ENCODE results near the gene CHD1L.

CHD1L gene

GRCh38 chr1:147210987-147211386, 31.5 kb upstream of the CHD1L start:
- no peaks in the 10 kb centered on the region for H3K27me3 ChIP-seq (ENCODE audit: control insufficient read depth, insufficient read depth, low read length)
- no peaks in the 10 kb centered on the region for H3K9me3 ChIP-seq (ENCODE audit: control insufficient read depth, low read length)
- H3K36me3 ChIP-seq (ENCODE audit: control insufficient read depth, insufficient read depth, low read length) = no peaks in the 10 kb centered on the region
- peaks cover 9% of the 10 kb centered on the region for H3K4me1 ChIP-seq
- no peak overlapping the region for H2AFZ ChIP-seq
- no peak overlapping the region for H3K4me2 ChIP-seq (ENCODE audit: low read length)
- no peak overlapping the region for H3K4me3 ChIP-seq (ENCODE audit: low read depth, low read length)
- no peak overlapping the region for H3K27ac ChIP-seq
- H3K9ac ChIP-seq = no peak overlapping the region
- TF ChIP-seq CTCF (IDR thresholded peaks at IDR 0.05) = no peak
- H3K79me2 ChIP-seq = no peaks in the 10 kb centered on the region

- H3K9ac ChIP-seq = no peak overlapping the region
- no peaks in the 10 kb centered on the region for H3K9me3 ChIP-seq (ENCODE audit: control insufficient read depth, low read length)
- H3K4me1 ChIP-seq = peaks cover 9% of the 10 kb centered on the region
- no peak overlapping the region for H3K4me3 ChIP-seq (ENCODE audit: low read depth, low read length)
- H2AFZ ChIP-seq = no peak overlapping the region
- H3K36me3 ChIP-seq (ENCODE audit: control insufficient read depth, insufficient read depth, low read length) = no peaks in the 10 kb centered on the region
- H3K27me3 ChIP-seq (ENCODE audit: control insufficient read depth, insufficient read depth, low read length) = no peaks in the 10 kb centered on the region
- no peak overlapping the region for H3K27ac ChIP-seq
- H3K4me2 ChIP-seq (ENCODE audit: low read length) = no peak overlapping the region
- no peaks in the 10 kb centered on the region for H3K79me2 ChIP-seq
- no peak for TF ChIP-seq CTCF (IDR thresholded peaks at IDR 0.05)
Measured at GRCh38 chr1:147211577-147211976, 30.9 kb upstream of the CHD1L start.

GRCh38 chr1:147213271-147213670, 29.2 kb upstream of the CHD1L start:
- H3K27me3 ChIP-seq (ENCODE audit: control insufficient read depth, insufficient read depth, low read length) = no peaks in the 10 kb centered on the region
- no peaks in the 10 kb centered on the region for H3K79me2 ChIP-seq
- no peaks in the 10 kb centered on the region for H3K36me3 ChIP-seq (ENCODE audit: control insufficient read depth, insufficient read depth, low read length)
- H3K27ac ChIP-seq = no peak overlapping the region
- H3K4me3 ChIP-seq (ENCODE audit: low read depth, low read length) = no peak overlapping the region
- H3K4me2 ChIP-seq (ENCODE audit: low read length) = no peak overlapping the region
- no peak overlapping the region for H3K9ac ChIP-seq
- no peaks in the 10 kb centered on the region for H3K9me3 ChIP-seq (ENCODE audit: control insufficient read depth, low read length)
- peaks cover 9% of the 10 kb centered on the region for H3K4me1 ChIP-seq
- no peak for TF ChIP-seq CTCF (IDR thresholded peaks at IDR 0.05)
- no peak overlapping the region for H2AFZ ChIP-seq

- Histone ChIP-seq H3K9me3 (ENCODE audit: control insufficient read depth, low read length) (no peaks in the 10 kb centered on the region), H3K27ac (no peak overlapping the region), H2AFZ (no peak overlapping the region), H3K4me2 (ENCODE audit: low read length) (no peak overlapping the region), H3K4me3 (ENCODE audit: low read depth, low read length) (no peak overlapping the region), H3K4me1 (peaks cover 9% of the 10 kb centered on the region), H3K36me3 (ENCODE audit: control insufficient read depth, insufficient read depth, low read length) (no peaks in the 10 kb centered on the region), H3K27me3 (ENCODE audit: control insufficient read depth, insufficient read depth, low read length) (no peaks in the 10 kb centered on the region), H3K9ac (no peak overlapping the region), H3K79me2 (no peaks in the 10 kb centered on the region)
- no peak for TF ChIP-seq CTCF (IDR thresholded peaks at IDR 0.05)
Measured at GRCh38 chr1:147214325-147214724, 28.2 kb upstream of the CHD1L start.

- no peaks in the 10 kb centered on the region for H3K27me3 ChIP-seq (ENCODE audit: control insufficient read depth, insufficient read depth, low read length)
- no peak for TF ChIP-seq CTCF (IDR thresholded peaks at IDR 0.05)
- H3K79me2 ChIP-seq = no peaks in the 10 kb centered on the region
- H3K4me3 ChIP-seq (ENCODE audit: low read depth, low read length) = peak overlapping the region; percentile 5
- peak overlapping the region; percentile 70 for H3K27ac ChIP-seq
- peak overlapping the region; percentile 42 for H3K4me2 ChIP-seq (ENCODE audit: low read length)
- no peaks in the 10 kb centered on the region for H3K36me3 ChIP-seq (ENCODE audit: control insufficient read depth, insufficient read depth, low read length)
- H2AFZ ChIP-seq = peak overlapping the region; percentile 39
- H3K4me1 ChIP-seq = peaks cover 9% of the 10 kb centered on the region
- no peaks in the 10 kb centered on the region for H3K9me3 ChIP-seq (ENCODE audit: control insufficient read depth, low read length)
- no peak overlapping the region for H3K9ac ChIP-seq
Measured at GRCh38 chr1:147214842-147215539, 27.5 kb upstream of the CHD1L start.
